Natural killer cell (primary cell): ENCODE data around the gene CYB561. TPM values are rescaled to one million over a fixed set of nuclear protein-coding genes. Genes with fewer than 3 reads are reported as not detected.

ENCODE experiments used
- ATAC-seq, 3 donors: fragments of 150-1000 bp in 2 of 3; fragments of 200-7000 bp in 1 of 3; cut with Tn5 transposase; 1 replicate in 1 of 3; 2 replicates in 2 of 3; pipeline ENCODE4 v1.10.0; 2021; ENCODE audit warnings: mild to moderate bottlenecking in 2 of 3, moderate library complexity in 2 of 3
- DNase-seq, 2 donors: peaks; one replicate each; pipeline versions ENCODE4 v3.0.0 to v3.0.0-alpha.2; 2013 to 2021; ENCODE audit warnings: mixed read lengths in 1 of 2
- H3K27ac ChIP-seq: one replicate; pipeline ENCODE4 v1.5.1; 2013; ENCODE audit warnings: mild to moderate bottlenecking, low read length
- H3K27me3 ChIP-seq: one replicate; pipeline ENCODE4 v1.6.1; 2013; ENCODE audit warnings: low read length; ENCODE audit not compliant: control insufficient read depth, insufficient read depth
- H3K36me3 ChIP-seq: one replicate; pipeline ENCODE4 v1.6.1; 2013; ENCODE audit warnings: low read length; ENCODE audit not compliant: control insufficient read depth, insufficient read depth
- H3K4me1 ChIP-seq: one replicate; pipeline ENCODE4 v1.6.1; 2013; ENCODE audit warnings: low read length; ENCODE audit not compliant: control insufficient read depth, insufficient read depth
- H3K4me3 ChIP-seq: one replicate; pipeline ENCODE4 v1.5.1; 2013; ENCODE audit warnings: low read length
- H3K9me3 ChIP-seq: one replicate; pipeline ENCODE4 v1.6.1; 2013; ENCODE audit warnings: low read length; ENCODE audit not compliant: control insufficient read depth, insufficient read depth
- H3K27ac Mint-ChIP-seq, 2 donors: one replicate each; pipeline ENCODE4 v1.8.0; 2022; ENCODE audit warnings: mild to moderate bottlenecking in 2 of 2, mixed read lengths in 2 of 2, moderate library complexity in 1 of 2
- H3K27me3 Mint-ChIP-seq, 2 donors: one replicate each; pipeline ENCODE4 v1.8.0; 2022; ENCODE audit warnings: low read depth in 2 of 2, mixed read lengths in 2 of 2
- H3K36me3 Mint-ChIP-seq: one replicate; pipeline ENCODE4 v1.8.0; 2022; ENCODE audit warnings: mixed read lengths
- H3K4me1 Mint-ChIP-seq, 2 donors: one replicate each; pipeline ENCODE4 v1.8.0; 2022; ENCODE audit warnings: mixed read lengths in 2 of 2
- H3K4me3 Mint-ChIP-seq: one replicate; pipeline ENCODE4 v1.8.0; 2022; ENCODE audit warnings: mild to moderate bottlenecking, moderate library complexity, mixed read lengths
- H3K9me3 Mint-ChIP-seq, 2 donors: one replicate each; pipeline ENCODE4 v1.8.0; 2022; ENCODE audit warnings: mixed read lengths in 2 of 2
- WGBS: methylation state at CpG from one replicate; pipeline ENCODE4 v1.1.7; 2013; ENCODE audit warnings: missing lambda C conversion rate; ENCODE audit not compliant: insufficient coverage; 5-methylcytosine and 5-hydroxymethylcytosine counted together
- intact Hi-C: fragments of 100-400 bp; cut with micrococcal nuclease; formaldehyde crosslinking; loops from one replicate; pipeline ENCODE4 v1.14.2; 2022
- total RNA-seq, 4 donors: library from RNA; stranded (reverse); fragments of 120-200 nt in 1 of 4; gene quantifications; one replicate each; pipeline versions ENCODE4 v1.2.3 to v1.2.4, GENCODE V29; 2013 to 2022
- TF ChIP-seq, protein P1 (sequence below): fragments of 200-600 bp; IDR thresholded peaks from one replicate; pipeline ENCODE4 v1.8.0; 2022; ENCODE audit warnings: antibody characterized with exemption

The CYB561 gene
- total RNA-seq, 3 donors from 2014 or later (not counting 1 experiment from before 2014, with no cell fraction given) = 16.3 to 19.3 (median 19.2) TPM

DNA sequence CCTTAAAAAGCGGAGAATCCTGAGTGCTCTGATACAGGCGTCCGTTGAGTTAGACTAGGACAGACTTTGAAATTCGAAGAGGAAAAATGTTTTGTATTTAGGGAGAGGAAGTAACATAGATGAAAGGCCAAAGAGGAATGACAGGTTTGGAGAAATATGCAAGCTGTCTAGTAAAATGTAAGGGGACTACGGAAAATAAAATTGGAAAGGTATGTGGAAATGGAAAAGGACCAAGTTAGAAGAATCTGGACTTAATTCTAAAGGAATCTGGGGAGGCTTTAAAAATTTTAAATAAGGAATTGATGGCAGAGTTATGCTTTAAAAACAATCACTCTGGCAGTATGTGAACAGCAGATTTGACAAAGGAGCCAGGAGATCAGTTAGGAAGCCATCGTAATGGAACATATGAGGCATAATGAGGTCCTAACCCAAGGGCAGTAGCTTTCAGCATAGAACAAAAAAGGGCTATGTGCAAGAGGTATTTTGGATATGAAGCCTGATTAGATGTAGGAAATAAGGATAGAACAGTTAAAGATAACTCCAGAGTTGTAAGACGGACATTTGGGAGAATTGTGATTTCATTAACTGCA lies 38.3 kb downstream of the CYB561 start:
- H3K27me3 Mint-ChIP-seq = no peaks in the 10 kb centered on the region
- peaks cover 15% of the 10 kb centered on the region for H3K36me3 ChIP-seq
- intact Hi-C loops = loop anchor here (10.0 kb wide), 2 partner anchors 323 to 1773 kb away; no protein-coding TSS in a partner anchor
- no peak overlapping the region for H3K4me3 ChIP-seq
- 97% methylated on average over 7 of the region's 7 CpGs for WGBS
- no peak overlapping the region for H3K27ac ChIP-seq
- H3K4me1 ChIP-seq = no peaks in the 10 kb centered on the region
- H3K27me3 ChIP-seq = no peaks in the 10 kb centered on the region
- no peak for DNase-seq
- no peak overlapping the region for H3K27ac Mint-ChIP-seq
- TF ChIP-seq, protein P1, sequence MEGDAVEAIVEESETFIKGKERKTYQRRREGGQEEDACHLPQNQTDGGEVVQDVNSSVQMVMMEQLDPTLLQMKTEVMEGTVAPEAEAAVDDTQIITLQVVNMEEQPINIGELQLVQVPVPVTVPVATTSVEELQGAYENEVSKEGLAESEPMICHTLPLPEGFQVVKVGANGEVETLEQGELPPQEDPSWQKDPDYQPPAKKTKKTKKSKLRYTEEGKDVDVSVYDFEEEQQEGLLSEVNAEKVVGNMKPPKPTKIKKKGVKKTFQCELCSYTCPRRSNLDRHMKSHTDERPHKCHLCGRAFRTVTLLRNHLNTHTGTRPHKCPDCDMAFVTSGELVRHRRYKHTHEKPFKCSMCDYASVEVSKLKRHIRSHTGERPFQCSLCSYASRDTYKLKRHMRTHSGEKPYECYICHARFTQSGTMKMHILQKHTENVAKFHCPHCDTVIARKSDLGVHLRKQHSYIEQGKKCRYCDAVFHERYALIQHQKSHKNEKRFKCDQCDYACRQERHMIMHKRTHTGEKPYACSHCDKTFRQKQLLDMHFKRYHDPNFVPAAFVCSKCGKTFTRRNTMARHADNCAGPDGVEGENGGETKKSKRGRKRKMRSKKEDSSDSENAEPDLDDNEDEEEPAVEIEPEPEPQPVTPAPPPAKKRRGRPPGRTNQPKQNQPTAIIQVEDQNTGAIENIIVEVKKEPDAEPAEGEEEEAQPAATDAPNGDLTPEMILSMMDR = no peak
- no peak for ATAC-seq
- H3K4me1 Mint-ChIP-seq = peaks cover 0 to 5% of the 10 kb centered on the region in 2 donors
- no peaks in the 10 kb centered on the region for H3K9me3 Mint-ChIP-seq
- no peaks in the 10 kb centered on the region for H3K9me3 ChIP-seq
- H3K36me3 Mint-ChIP-seq = peaks cover 7% of the 10 kb centered on the region
- no peak overlapping the region for H3K4me3 Mint-ChIP-seq

DNA sequence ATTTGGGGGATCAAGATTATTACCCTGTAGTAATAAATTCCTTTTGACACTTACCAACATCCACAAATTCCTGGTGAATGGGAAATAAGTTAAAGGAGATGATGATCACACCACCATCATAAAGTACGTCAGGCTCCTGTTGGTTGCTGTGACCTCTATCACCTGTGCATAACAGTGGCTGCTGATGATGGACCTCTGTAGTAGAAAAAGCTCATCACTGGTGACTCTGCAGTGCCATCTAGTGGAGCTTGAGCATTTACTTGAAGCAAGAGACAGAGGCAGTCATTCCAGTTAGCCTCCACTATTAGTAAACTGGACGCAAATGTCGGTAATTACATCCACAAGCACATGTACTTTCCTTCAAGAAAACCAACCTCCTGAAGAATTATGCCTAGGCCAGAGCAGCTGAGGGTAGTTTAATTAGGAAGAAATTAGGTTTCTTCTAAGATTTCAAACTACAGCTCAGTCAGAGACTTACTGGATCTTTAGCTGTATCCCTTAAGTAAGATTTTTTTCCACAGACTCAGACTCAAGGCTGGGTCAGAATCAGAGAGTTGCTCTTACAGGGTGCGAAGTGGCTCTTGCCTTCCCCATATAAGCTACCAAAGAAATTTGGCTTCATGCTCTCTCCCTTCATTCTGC lies 39.3 kb downstream of the CYB561 start:
- peak; percentile 84 to 91 (median 88) for ATAC-seq
- H3K4me1 Mint-ChIP-seq = peaks cover 0 to 5% of the 10 kb centered on the region in 2 donors
- peaks cover 10% of the 10 kb centered on the region for H3K36me3 ChIP-seq
- DNase-seq = peak; percentile 34 to 89
- no peak overlapping the region for H3K4me3 Mint-ChIP-seq
- H3K27me3 Mint-ChIP-seq = no peaks in the 10 kb centered on the region
- intact Hi-C loops = loop anchor here (1.0 to 10.0 kb wide), 5 partner anchors 322 to 1772 kb away; no protein-coding TSS in a partner anchor
- WGBS = 36% methylated on average over 3 of the region's 4 CpGs
- no peaks in the 10 kb centered on the region for H3K27me3 ChIP-seq
- H3K4me1 ChIP-seq = no peaks in the 10 kb centered on the region
- H3K27ac Mint-ChIP-seq = no peak overlapping the region
- no peak overlapping the region for H3K4me3 ChIP-seq
- H3K27ac ChIP-seq = no peak overlapping the region
- H3K9me3 Mint-ChIP-seq = no peaks in the 10 kb centered on the region
- H3K9me3 ChIP-seq = no peaks in the 10 kb centered on the region
- H3K36me3 Mint-ChIP-seq = no peaks in the 10 kb centered on the region
- TF ChIP-seq, protein P1 = peak; percentile 93

DNA sequence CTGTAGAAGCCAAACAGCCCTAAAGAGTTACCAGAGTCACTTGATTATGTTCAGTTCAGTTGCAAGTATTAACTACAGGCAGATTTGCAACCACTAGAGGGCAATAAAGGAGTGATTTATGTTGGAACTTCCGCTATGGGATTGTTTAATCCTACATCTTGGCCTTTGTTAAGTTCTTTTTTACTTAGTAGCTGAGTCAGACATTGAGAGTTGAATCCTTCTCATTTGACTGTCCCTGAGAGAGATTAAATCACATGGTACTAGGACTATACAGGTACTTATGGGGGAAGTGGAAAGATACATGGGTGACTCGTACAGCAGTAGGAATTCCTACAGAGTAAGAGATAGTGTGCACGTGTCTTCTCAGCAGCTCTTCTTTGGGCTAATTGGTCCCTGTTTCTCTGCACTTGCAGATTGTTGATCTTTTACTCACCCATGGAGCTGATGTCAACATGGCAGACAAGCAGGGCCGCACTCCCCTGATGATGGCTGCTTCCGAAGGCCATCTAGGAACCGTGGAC lies 40.3 kb downstream of the CYB561 start:
- H3K4me1 Mint-ChIP-seq = peaks cover 0 to 5% of the 10 kb centered on the region in 2 donors
- H3K27me3 Mint-ChIP-seq = no peaks in the 10 kb centered on the region
- H3K4me1 ChIP-seq = no peaks in the 10 kb centered on the region
- TF ChIP-seq, protein P1 = peak; percentile 40
- no peaks in the 10 kb centered on the region for H3K27me3 ChIP-seq
- H3K9me3 ChIP-seq = no peaks in the 10 kb centered on the region
- H3K27ac ChIP-seq = no peak overlapping the region
- H3K27ac Mint-ChIP-seq = no peak overlapping the region
- WGBS = 86% methylated on average over 6 of the region's 6 CpGs
- H3K4me3 ChIP-seq = no peak overlapping the region
- ATAC-seq = no peak
- no peak overlapping the region for H3K4me3 Mint-ChIP-seq
- DNase-seq = peak in 1 of 2 donors; percentile 63
- peaks cover 8% of the 10 kb centered on the region for H3K36me3 ChIP-seq
- intact Hi-C loops = loop anchor here (1.0 to 10.0 kb wide), 5 partner anchors 321 to 1771 kb away; no protein-coding TSS in a partner anchor
- H3K36me3 Mint-ChIP-seq = no peaks in the 10 kb centered on the region
- no peaks in the 10 kb centered on the region for H3K9me3 Mint-ChIP-seq
